Measurements from ENCODE around the gene PYGM.

- TF ChIP-seq POLR2A (IDR thresholded peaks at IDR 0.05): no peak
- TF ChIP-seq, protein P1, sequence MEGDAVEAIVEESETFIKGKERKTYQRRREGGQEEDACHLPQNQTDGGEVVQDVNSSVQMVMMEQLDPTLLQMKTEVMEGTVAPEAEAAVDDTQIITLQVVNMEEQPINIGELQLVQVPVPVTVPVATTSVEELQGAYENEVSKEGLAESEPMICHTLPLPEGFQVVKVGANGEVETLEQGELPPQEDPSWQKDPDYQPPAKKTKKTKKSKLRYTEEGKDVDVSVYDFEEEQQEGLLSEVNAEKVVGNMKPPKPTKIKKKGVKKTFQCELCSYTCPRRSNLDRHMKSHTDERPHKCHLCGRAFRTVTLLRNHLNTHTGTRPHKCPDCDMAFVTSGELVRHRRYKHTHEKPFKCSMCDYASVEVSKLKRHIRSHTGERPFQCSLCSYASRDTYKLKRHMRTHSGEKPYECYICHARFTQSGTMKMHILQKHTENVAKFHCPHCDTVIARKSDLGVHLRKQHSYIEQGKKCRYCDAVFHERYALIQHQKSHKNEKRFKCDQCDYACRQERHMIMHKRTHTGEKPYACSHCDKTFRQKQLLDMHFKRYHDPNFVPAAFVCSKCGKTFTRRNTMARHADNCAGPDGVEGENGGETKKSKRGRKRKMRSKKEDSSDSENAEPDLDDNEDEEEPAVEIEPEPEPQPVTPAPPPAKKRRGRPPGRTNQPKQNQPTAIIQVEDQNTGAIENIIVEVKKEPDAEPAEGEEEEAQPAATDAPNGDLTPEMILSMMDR (IDR thresholded peaks at IDR 0.05): no peak
Observed at GRCh38 chr11:64776875-64777274, 17.1 kb upstream of the PYGM start.

Data from prostate gland (tissue), 2 donors.